ENCODE results near the gene ATXN7. TPM values are rescaled to one million over a fixed set of nuclear protein-coding genes. Genes with fewer than 3 reads are reported as not detected.

ATXN7 gene
- total RNA-seq, 1 experiment from 2014 or later, result 11.3 TPM

GRCh38 chr3:63860776-63861175 is 2.9 kb upstream of the ATXN7 start:
- ChIA-PET CTCF (no interaction called here), POLR2A (ENCODE audit: low non-redundant PET) (no interaction called here)
- DNase-seq (ENCODE audit: low spot score), result no peak
- Histone ChIP-seq H3K9me3 (ENCODE audit: low read depth, low read length, poor library complexity, severe bottlenecking) (no peaks in the 10 kb centered on the region), H3K4me1 (ENCODE audit: insufficient read depth, low read length, poor library complexity, severe bottlenecking) (no peaks in the 10 kb centered on the region), H3K4me3 (ENCODE audit: low read depth, low read length, poor library complexity, severe bottlenecking) (no peak overlapping the region), H3K36me3 (ENCODE audit: insufficient read depth, low read length, poor library complexity, severe bottlenecking) (no peaks in the 10 kb centered on the region), H3K27ac (ENCODE audit: low read depth, low read length, poor library complexity, severe bottlenecking) (no peak overlapping the region), H3K27me3 (replicated peaks; ENCODE audit: insufficient read depth, low read depth, low read length, poor library complexity) (no peaks in the 10 kb centered on the region)
- BruUV-seq (replicated peaks), result no TSS peak
- intact Hi-C loops (cut with micrococcal nuclease; ENCODE audit: unreplicated experiment), result no loop called here
- TF ChIP-seq EZH2 (IDR thresholded peaks at IDR 0.05; ENCODE audit: borderline replicate concordance, low read depth, low read length, poor library complexity, severe bottlenecking) (no peak), CTCF (conservative IDR thresholded peaks at IDR 0.05; ENCODE audit: low read depth, low read length) (no peak)

DNA sequence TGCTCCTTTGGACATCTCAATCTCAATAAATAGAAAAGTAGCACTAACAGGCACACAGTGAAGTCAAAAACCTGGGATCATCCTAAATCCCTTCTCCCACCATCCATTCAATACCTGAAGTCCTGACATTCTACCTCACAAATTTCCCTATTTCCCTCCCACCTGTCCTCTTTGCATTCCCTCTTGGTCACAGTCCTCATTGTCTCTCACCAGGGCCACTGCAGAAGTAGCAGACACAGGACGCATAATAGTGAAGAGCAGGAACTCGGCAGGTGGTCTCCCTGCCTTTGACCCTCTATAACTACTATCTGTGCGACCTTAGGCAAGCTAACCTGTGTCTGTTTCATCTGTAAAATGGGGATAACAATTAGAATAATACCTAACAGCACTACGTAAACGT is 2.4 kb upstream of the ATXN7 start:
- BruUV-seq (replicated peaks), result no TSS peak
- no peaks in the 10 kb centered on the region for H3K27me3 ChIP-seq (replicated peaks; ENCODE audit: insufficient read depth, low read depth, low read length, poor library complexity)
- H3K36me3 ChIP-seq (ENCODE audit: insufficient read depth, low read length, poor library complexity, severe bottlenecking), result no peaks in the 10 kb centered on the region
- H3K27ac ChIP-seq (ENCODE audit: low read depth, low read length, poor library complexity, severe bottlenecking), result no peak overlapping the region
- DNase-seq (ENCODE audit: low spot score), result no peak
- H3K4me1 ChIP-seq (ENCODE audit: insufficient read depth, low read length, poor library complexity, severe bottlenecking), result no peaks in the 10 kb centered on the region
- intact Hi-C loops (cut with micrococcal nuclease; ENCODE audit: unreplicated experiment), result no loop called here
- ChIA-PET CTCF (no interaction called here), POLR2A (ENCODE audit: low non-redundant PET) (no interaction called here)
- H3K4me3 ChIP-seq (ENCODE audit: low read depth, low read length, poor library complexity, severe bottlenecking), result no peak overlapping the region
- no peaks in the 10 kb centered on the region for H3K9me3 ChIP-seq (ENCODE audit: low read depth, low read length, poor library complexity, severe bottlenecking)
- no peak for TF ChIP-seq CTCF (conservative IDR thresholded peaks at IDR 0.05; ENCODE audit: low read depth, low read length)
- TF ChIP-seq EZH2 (IDR thresholded peaks at IDR 0.05; ENCODE audit: borderline replicate concordance, low read depth, low read length, poor library complexity, severe bottlenecking), result no peak

- peak overlapping the region; percentile 91 for H3K27ac ChIP-seq (ENCODE audit: low read depth, low read length, poor library complexity, severe bottlenecking)
- TF ChIP-seq EZH2 (IDR thresholded peaks at IDR 0.05; ENCODE audit: borderline replicate concordance, low read depth, low read length, poor library complexity, severe bottlenecking) (no peak), CTCF (conservative IDR thresholded peaks at IDR 0.05; ENCODE audit: low read depth, low read length) (no peak)
- peak overlapping the region; percentile 76 for H3K4me3 ChIP-seq (ENCODE audit: low read depth, low read length, poor library complexity, severe bottlenecking)
- ChIA-PET CTCF (no interaction called here), POLR2A (ENCODE audit: low non-redundant PET) (no interaction called here)
- DNase-seq (ENCODE audit: low spot score), result no peak
- no peaks in the 10 kb centered on the region for H3K4me1 ChIP-seq (ENCODE audit: insufficient read depth, low read length, poor library complexity, severe bottlenecking)
- no TSS peak for BruUV-seq (replicated peaks)
- H3K27me3 ChIP-seq (replicated peaks; ENCODE audit: insufficient read depth, low read depth, low read length, poor library complexity), result no peaks in the 10 kb centered on the region
- no peaks in the 10 kb centered on the region for H3K9me3 ChIP-seq (ENCODE audit: low read depth, low read length, poor library complexity, severe bottlenecking)
- H3K36me3 ChIP-seq (ENCODE audit: insufficient read depth, low read length, poor library complexity, severe bottlenecking), result no peaks in the 10 kb centered on the region
- intact Hi-C loops (cut with micrococcal nuclease; ENCODE audit: unreplicated experiment), result no loop called here
Observed at GRCh38 chr3:63862804-63863149, 890 bp upstream of the ATXN7 start.
